GM18909 (cell line): Measurements from ENCODE around the gene ZNF486.
A peak's percentile ranks its signal among the peaks of the same experiment; 100 is the strongest.
"Not testable (repeated sequence)": the region's sequence is repeated elsewhere in the genome, so short reads cannot be mapped to it uniquely, and the experiment has no call there.

Source experiments
- ATAC-seq: cut with Tn5 transposase; IDR thresholded peaks from one replicate; pipeline ENCODE4 v1.9.1; 2021; ENCODE audit warnings: mild to moderate bottlenecking; ENCODE audit not compliant: unreplicated experiment, poor library complexity

Gene ZNF486

DNA sequence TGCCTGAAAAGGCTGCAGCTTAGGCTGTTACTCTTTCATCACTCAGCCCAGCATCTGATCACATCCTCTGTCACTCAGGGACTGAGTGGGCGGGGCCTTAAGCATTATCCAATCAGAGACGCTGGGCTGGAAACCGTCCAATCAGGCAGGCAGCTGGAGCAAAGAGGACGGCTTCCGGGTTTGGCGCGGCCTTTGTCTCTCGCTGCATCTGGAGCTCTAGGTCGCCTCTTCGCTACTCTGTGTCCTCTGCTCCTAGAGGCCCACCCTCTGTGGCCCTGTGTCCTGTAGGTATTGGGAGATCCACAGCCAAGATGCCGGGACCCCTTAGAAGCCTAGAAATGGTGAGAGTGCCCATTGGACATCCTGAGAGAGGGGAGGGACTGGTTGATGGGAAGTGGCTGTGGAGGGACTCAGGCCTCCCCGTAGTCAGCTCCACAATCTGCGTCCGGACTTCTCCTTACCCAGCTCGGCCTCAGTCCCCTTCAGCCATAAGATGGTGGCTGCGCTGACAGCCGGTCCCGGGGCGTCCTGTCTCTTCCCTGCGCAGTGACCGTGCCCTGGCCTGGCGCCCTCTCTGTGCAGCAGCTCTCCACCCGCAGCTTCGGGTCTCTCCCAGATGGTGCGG is at the start of gene ZNF486:
ZNF486 (plus strand) TSS at position 195 of the 625 bp plus-strand sequence; CDS start at position 312, 117 bp downstream.
- peak; percentile 89 for ATAC-seq

DNA sequence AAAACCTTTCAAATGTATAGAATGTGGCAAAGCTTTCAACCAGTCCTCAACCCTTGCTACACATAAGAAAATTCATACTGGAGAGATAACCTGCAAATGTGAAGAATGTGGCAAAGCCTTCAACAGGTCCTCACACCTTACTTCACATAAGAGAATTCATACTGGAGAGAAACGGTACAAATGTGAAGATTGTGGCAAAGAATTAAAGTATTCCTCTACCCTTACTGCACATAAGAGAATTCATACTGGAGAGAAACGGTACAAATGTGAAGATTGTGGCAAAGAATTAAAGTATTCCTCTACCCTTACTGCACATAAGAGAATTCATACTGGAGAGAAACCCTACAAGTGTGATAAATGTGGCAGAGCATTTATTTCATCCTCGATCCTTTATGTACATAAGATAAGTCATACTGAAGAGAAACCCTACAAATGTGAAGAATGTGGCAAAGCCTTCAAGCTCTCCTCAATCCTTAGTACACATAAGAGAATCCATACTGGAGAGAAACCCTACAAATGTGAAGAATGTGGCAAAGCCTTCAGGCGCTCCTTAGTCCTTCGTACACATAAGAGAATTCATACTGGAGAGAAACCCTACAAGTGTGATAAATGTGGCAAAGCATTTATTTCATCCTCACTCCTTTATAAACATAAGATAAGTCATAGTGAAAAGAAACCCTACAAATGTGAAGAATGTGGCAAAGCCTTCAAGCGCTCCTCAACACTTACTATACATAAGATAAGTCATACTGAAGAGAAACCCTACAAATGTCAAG is 48.8 kb upstream of the ZNF486 start:
- not testable (repeated sequence) for ATAC-seq

DNA sequence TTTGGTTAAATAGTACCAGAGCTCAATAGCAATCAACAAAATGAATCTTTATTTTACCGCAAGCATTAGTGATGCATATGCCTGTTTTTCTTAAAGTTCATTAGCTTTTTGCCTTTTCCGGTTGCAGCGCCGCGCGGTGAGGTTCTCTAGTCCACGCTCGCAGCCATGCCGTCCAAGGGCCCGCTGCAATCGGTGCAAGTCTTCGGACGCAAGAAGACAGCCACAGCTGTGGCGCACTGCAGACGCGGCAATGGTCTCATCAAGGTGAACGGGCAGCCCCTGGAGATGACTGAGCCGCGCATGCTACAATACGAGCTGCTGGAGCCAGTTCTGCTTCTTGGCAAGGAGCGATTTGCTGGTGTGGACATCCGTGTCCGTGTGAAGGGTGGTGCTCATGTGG is 42.1 kb upstream of the ZNF486 start:
- ATAC-seq, result no peak

DNA sequence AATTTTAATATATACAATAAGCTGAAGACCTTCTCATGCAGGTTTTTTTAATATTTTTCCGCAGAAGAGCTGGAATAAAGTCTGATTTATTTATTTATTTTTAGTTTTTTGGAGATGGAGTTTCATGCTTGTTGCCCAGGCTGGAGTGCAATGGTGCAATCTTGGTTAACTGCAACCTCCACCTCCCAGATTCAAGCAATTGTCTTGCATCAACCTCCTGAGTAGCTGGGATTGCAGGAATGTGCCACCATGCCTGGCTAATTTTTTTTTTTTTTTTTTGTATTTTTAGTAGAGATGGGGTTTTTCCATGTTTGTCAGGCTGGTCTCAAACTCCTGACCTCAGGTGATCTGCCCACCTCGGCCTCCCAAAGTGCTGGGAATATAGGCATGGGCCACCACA is 34.1 kb upstream of the ZNF486 start:
- not testable (repeated sequence) for ATAC-seq

DNA sequence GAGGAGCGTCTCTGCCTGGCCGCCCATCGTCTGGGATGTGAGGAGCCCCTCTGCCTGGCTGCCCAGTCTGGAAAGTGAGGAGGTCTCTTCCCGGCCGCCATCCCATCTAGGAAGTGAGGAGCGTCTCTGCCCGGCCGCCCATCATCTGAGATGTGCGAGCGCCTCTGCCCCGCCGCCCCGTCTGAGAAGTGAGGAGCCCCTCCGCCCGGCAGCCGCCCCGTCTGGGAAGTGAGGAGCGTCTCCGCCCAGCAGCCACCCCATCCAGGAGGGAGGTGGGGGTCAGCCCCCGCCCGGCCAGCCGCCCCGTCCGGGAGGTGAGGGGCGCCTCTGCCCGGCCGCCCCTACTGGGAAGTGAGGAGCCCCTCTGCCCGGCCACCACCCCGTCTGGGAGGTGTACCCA is 29.3 kb upstream of the ZNF486 start:
- not testable (repeated sequence) for ATAC-seq

DNA sequence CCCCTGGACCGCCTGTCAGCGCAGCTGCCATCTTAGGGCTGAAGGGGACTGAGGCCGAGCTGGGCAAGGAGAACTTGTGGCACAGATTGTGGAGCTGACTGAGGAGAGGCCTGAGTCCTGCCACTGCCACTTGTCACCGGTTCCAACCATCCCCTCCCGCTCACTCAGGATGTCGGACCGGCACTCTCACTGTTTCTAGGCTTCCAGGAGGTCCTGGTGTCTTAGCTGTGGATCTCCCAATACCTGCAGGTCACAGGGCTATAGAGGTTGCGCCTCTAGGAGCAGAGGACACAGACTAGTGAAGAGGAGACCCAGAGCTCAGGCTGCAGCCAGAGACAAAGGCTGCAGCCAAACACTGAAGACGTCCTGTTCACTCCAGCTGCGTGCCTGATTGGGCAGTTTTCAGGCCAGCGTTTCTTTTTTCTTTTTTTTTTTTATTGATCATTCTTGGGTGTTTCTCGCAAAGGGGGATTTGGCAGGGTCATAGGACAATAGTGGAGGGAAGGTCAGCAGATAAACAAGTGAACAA is 15.3 kb upstream of the ZNF486 start:
- ATAC-seq, result no peak

DNA sequence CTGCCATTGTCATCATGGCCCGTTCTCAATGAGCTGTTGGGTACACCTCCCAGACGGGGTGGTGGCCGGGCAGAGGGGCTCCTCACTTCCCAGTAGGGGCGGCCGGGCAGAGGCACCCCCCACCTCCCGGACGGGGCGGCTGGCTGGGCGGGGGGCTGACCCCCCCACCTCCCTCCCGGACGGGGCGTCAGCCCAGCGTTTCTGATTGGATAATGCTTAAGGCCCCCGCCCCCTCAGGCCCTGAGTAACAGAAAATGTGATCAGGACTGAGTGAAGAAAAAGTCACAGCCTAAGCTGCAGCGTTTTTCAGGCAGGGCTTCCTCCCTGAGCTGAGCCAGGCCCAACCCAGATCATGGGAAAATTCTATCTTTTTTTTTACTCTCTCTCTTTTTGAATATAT is 14.5 kb upstream of the ZNF486 start:
- ATAC-seq, result not testable (repeated sequence)

DNA sequence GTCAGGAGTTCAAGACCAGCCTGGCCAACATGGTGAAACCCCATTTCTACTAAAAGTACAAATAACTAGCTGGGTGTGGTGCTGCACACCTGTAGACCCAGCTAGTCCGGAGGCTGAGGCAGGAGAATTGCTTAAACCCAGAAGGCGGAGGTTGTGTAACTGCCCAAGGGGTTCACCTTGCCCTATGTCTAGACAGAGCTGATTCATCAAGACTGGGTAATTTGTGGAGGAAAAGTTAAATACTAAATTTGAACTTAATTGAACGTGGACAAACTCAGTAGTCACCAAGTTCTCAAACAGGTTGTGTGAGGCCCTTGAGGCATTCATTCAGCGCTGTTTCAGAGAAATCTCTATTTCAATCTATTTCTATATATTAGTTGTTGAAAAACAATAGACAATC is 13.7 kb upstream of the ZNF486 start:
- ATAC-seq, result no peak

DNA sequence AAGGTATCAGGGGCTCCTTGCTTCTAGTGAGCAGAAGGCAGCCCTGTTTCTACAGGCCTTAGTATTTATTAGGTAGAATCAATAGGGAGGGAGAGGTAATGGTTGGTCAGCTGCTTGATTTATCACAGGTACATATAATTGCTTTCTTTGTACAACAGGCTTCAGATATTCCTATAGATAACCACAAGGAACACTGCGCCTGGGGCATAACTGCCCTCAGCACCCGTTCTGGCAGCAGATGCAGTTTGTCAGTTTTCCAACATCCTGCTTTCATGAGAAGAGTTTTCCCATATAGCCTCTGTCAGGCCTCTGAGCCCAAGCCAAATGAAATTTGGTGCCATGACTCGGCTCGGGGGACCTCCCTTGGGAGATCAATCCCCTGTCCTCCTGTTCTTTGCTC is 12.4 kb upstream of the ZNF486 start:
- ATAC-seq, result no peak

DNA sequence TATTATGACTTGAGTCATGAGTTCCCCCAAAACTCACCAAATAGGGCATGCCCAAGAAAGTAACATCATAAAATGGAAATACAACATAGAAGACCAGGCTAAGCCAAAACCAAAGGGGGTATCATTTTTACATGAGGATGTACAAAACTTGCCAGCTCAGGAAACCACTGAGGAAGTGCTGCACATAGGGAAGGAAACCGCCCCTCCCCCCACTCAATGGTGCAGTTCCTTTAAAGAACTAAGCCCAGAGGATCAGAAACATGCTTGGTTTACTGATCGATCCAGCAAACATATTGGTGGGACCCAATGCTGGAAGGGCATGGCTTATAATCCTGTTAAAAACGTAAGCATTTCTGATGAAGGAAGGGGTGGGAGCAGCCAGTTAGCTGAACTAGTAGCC is 4.2 kb upstream of the ZNF486 start:
- ATAC-seq, result no peak

DNA sequence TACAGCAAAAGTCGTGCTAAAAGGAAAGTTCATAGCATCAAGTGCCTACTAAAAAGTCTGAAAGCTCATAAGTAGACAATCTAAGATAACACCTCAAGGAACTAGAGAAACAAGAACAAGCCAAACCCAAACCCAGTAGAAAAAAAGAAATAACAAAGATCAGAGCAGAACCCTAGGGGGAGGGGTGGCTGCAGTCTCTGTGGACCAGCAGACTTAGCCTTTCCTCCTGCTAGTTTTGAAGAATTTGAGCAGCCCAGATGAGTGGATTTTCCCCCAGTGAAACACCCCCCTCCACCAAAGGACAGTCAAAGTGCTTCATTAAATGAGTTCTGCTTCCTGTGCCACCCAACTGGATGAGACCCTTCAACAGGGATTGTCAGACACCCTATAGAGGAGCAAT is 2.6 kb upstream of the ZNF486 start:
- ATAC-seq, result no peak

DNA sequence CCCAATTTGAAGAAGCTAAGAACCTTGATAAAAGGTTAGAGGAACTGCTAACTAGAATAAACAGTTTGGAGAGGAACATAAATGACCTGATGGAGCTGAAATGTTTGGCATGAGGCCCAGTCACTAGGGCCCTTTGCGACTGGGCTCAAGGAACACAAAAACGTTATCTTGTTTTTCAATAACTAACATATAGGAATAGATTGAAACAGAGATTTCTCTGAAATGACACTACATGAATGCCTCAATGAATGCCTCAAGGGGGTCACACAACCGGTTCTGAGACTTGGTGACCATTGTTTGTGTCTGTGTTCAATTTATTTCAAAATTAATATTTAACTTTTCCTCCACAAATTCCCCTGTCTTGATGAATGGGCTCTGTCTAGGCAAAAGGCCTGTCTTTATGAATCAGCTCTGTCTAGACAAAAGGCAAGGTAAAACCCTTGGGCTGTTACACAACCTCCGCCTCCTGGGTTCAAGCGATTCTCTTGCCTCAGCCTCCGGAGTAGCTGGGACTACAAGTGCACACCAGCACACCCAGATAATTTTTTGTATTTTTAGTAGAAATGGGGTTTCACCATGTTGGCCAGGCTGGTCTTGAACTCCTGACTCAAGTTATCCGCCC is 932 bp upstream of the ZNF486 start:
- ATAC-seq, result no peak

DNA sequence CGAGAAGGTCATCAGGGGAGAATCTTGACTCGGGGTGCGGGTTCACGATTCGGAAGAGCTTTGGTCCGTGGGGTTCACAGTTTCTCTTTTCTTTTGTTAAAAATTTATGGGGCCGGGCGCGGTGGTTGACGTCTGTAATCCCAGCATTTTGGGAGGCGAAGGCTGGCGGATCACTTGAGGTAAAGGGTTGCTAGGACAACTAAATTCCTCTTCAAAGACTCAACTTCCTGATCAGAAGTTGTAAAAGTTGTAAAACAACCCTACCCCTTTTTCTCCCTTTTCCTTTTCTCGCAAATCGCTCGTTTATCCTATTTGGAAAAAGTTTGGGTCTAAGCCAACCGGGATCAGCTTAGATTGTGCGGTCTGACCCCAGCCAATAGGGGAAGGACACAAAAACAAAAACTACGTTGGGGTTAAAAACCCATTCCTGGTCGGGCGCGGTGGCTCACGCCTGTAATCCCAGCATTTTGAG is 673 bp downstream of the ZNF486 start:
- no peak for ATAC-seq

DNA sequence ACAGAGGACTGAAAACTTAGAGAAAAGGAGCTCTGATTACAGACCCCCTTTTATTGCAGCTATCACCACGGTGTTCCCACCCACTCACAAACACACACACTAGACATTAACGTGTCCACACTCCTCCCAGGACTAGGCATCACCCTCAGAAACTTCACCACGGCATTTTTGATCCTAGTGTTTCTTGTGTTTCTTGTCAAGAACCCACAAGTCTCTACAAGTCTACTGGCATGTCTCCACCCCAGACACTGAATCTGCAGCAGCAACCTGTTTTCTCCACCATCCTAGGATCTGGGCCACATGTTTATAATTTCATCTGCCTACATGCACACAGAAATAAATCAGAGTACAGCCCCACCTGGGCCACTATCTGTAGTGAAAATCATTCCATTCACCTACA is 4.3 kb downstream of the ZNF486 start:
- no peak for ATAC-seq

DNA sequence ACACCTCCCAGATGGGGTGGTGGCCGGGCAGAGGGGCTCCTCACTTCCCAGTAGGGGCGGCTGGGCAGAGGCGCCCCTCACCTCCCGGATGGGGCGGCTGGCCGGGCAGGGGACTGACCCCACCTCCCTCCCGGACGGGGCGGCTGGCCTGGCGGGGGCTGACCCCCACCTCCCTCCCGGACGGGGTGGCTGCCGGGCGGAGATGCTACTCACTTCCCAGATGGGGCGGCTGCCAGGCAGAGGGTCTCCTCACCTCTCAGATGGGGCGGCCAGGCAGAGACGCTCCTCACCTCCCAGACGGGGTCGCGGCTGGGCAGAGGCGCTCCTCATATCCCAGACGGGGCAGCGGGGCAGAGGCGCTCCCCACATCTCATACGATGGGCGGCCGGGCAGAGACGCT is 8.8 kb downstream of the ZNF486 start:
- ATAC-seq, result not testable (repeated sequence)

DNA sequence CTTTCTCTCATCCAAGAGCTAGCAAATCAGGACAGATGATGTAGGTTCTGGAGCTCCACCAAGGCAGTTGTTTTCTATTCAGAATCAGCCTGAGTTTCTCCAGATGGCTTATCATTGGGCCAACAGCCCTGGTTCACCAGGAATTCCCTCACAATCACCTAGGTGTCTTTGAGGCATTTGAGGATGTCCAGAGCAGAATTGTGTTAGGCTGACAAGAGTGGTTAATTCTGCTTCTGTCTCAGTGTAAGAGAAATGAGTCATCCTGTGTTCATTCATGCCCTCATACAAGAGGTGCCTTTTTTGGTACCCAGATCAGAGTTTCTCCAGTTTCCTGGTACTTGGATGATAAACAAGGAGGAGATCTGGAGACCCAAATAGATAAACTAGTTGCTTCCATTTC is 12.9 kb downstream of the ZNF486 start:
- not testable (repeated sequence) for ATAC-seq

DNA sequence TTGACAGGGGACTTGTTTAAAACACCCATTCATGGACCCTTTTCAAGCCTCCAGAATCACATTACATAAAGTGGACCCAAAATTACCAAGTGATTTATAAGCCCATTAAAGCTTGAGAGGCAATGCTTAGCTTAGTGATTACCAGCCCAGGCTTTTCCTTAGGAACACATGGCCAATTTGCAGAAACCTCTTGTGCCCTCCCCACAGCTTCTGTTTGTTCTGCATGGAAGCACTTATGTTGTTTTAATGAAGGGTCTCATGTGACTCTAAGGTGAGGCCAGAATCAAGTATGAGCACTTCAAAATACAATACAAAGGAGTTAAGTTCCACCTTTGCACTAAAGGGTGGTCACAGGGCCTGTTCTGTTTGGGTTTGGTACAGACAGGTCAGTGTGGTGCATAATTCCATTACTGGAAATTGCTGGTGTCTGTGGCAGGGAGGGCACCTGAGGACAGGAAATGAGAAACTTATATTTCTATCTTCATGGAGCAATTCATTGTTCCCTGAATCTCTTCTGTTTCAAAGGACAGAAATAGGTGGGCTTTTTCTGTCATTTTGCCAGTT is 15.3 kb downstream of the ZNF486 start:
- no peak for ATAC-seq

DNA sequence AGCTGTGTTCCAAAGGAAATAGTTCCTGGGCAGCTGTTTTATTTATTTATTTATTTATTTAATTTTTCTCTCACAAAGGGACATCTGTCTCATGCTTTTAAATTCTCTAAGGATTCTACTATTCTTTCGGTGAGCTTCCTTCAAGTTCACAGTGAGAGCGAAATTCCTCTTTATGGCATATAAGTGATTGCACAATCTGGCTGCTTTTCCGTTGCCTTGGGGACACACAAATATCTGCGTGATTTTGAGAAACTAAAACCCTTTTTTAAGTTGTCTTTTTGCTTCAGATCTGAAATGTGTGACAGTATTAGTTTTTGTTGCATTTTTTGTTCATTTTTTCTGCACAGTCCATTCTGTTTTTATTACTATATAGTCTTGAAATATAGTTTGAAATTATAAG is 19.2 kb downstream of the ZNF486 start:
- no peak for ATAC-seq

DNA sequence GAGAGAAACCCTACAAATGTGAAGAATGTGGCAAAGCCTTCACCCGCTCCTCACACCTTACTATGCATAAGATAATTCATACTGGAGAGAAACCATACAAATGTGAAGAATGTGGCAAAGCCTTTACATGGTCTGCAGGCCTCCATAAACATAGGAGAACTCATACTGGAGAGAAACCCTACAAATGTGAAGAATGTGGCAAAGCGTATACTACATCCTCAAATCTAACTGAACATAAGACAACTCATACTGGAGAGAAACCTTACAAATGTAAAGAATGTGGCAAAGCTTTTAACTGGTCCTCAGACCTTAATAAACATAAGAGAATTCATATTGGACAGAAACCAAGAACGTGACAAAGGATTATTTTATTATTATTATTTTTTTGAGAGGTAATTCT is 30.7 kb downstream of the ZNF486 start:
- ATAC-seq, result no peak

DNA sequence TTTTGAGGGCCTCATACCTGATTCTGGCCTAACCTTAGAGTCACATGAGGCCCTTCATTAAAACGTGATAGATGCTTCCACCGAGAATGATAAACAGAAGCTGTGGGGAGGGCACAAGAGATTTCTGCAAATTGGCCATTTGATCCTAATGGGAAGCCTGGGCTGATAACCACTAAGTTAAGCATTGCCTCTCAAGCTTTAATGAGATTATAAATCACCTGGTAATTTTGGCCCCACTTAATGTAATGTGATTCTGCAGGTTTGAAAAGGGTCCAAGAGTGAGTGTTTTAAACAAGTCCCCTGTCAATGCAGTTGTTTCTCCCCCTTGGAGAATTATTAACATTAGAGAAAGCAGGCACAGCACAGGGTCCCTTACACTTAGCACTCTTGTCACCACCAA is 42.0 kb downstream of the ZNF486 start:
- ATAC-seq, result no peak

DNA sequence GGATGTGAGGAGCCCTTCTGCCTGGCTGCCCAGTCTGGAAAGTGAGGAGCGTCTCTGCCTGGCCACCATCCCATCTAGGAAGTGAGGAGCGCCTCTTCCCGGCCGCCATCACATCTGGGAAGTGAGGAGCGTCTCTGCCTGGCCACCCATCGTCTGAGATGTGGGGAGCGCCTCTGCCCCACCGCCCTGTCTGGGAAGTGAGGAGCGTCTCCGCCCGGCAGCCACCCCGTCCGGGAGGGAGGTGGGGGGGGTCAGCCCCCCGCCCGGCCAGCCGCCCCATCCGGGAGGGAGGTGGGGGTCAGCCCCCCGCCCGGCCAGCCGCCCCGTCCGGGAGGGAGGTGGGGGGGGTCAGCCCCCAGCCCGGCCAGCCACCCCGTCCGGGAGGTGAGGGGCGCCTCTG is 47.4 kb downstream of the ZNF486 start:
- not testable (repeated sequence) for ATAC-seq
